GM18870 (cell line): ENCODE measurements around the gene GARS1.

Source experiments
- ATAC-seq: cut with Tn5 transposase; IDR thresholded peaks from one replicate; pipeline ENCODE4 v1.9.1; 2021; ENCODE audit warnings: moderate library complexity; ENCODE audit not compliant: unreplicated experiment

The GARS1 gene

GRCh38 chr7:30674420-30674819 lies 79.7 kb downstream of the GARS1 start:
- ATAC-seq = no peak

GRCh38 chr7:30674876-30675275 lies 80.2 kb downstream of the GARS1 start:
- no peak for ATAC-seq

- ATAC-seq = no peak
These were observed 84.1 kb downstream of the GARS1 start for GRCh38 chr7:30678805-30679204.

- no peak for ATAC-seq
These were observed 85.0 kb downstream of the GARS1 start for GRCh38 chr7:30679664-30680063.

- no peak for ATAC-seq
These were observed 86.7 kb downstream of the GARS1 start for GRCh38 chr7:30681331-30681797.

GRCh38 chr7:30681815-30682211 lies 87.1 kb downstream of the GARS1 start:
- no peak for ATAC-seq

GRCh38 chr7:30682212-30683083 lies 87.8 kb downstream of the GARS1 start, which contains the start of gene CRHR2:
TSS of gene CRHR2 (minus strand) at chr7:30682456. CDS start at chr7:30682280, 176 bp downstream.
- ATAC-seq = no peak

GRCh38 chr7:30683306-30683705 lies 88.6 kb downstream of the GARS1 start:
- no peak for ATAC-seq
